Mucosa of descending colon (tissue), 3 donors: Measurements from ENCODE around the gene POTEF. TPM values are rescaled to one million over a fixed set of nuclear protein-coding genes. Genes with fewer than 3 reads are reported as not detected.
"Not testable (repeated sequence)": the region's sequence is repeated elsewhere in the genome, so short reads cannot be mapped to it uniquely, and the experiment has no call there.

Experiments used
- ATAC-seq: fragments of 200-7000 bp; cut with Tn5 transposase; one replicate; pipeline ENCODE4 v1.9.1; 2020; ENCODE audit warnings: mild to moderate bottlenecking, moderate library complexity
- DNase-seq, 3 donors: peaks; one replicate each; pipeline ENCODE4 v3.0.0-alpha.2; 2020
- H3K36me3 ChIP-seq: fragments of 200-600 bp; one replicate; pipeline ENCODE4 v1.8.0; 2021; ENCODE audit warnings: low read depth, mild to moderate bottlenecking
- H3K4me1 ChIP-seq: fragments of 200-600 bp; one replicate; pipeline ENCODE4 v1.8.0; 2021; ENCODE audit warnings: low read depth, mild to moderate bottlenecking
- H3K4me3 ChIP-seq: fragments of 200-600 bp; one replicate; pipeline ENCODE4 v1.8.0; 2021; ENCODE audit warnings: mild to moderate bottlenecking
- H3K9me3 ChIP-seq: fragments of 200-600 bp; one replicate; pipeline ENCODE4 v1.8.0; 2021; ENCODE audit warnings: mild to moderate bottlenecking
- CTCF ChIP-seq: fragments of 200-600 bp; IDR thresholded peaks from one replicate; pipeline ENCODE4 v1.8.0; 2022; ENCODE audit warnings: antibody characterized with exemption, mild to moderate bottlenecking
- intact Hi-C, 2 donors: fragments of 100-400 bp; cut with DNase I in 1 of 2; cut with micrococcal nuclease in 1 of 2; formaldehyde crosslinking; loops; one replicate each; pipeline versions ENCODE4 v1.11.0 to v1.11.1; 2022; cut with DNase I, micrococcal nuclease
- total RNA-seq, 3 donors: library from RNA; stranded (reverse); fragmentation: NEBNext Ultra II Directional in 2 of 3; extraction: Animal tissue kit (Norgen Biotek cat#: 25700) in 2 of 3; gene quantifications; one replicate each; pipeline versions ENCODE4 v1.2.1 to v1.2.4, GENCODE V29; 2021 to 2023
- donor health status: DM: no; HTN: no; CAD: no; lungs with moderate emphysema.
- donor health status: DM: no; HTN: no; CAD: no.
- donor health status: DM: no; HTN: yes; CAD: no.

Gene POTEF
- total RNA-seq, 3 donors from 2014 or later, result not detected

GRCh38 chr2:130160131-130160530, 31.1 kb upstream of the POTEF start:
- DNase-seq (peak in 1 of 3 donors; percentile 18), ATAC-seq (no peak)
- intact Hi-C loops, result no loop called here
- Histone ChIP-seq H3K36me3 (peaks cover 7% of the 10 kb centered on the region), H3K4me3 (no peak overlapping the region), H3K4me1 (no peaks in the 10 kb centered on the region), H3K9me3 (no peaks in the 10 kb centered on the region)
- no peak for TF ChIP-seq CTCF

GRCh38 chr2:130159376-130159775, 30.4 kb upstream of the POTEF start:
- H3K9me3 ChIP-seq, H3K4me3 ChIP-seq, H3K4me1 ChIP-seq, H3K36me3 ChIP-seq, intact Hi-C loops, ATAC-seq, DNase-seq: not testable (repeated sequence)

- ATAC-seq, result no peak
- DNase-seq, result no peak
- no peaks in the 10 kb centered on the region for H3K9me3 ChIP-seq
- intact Hi-C loops, result no loop called here
- TF ChIP-seq CTCF, result no peak
- H3K4me3 ChIP-seq, result no peak overlapping the region
- peaks cover 3% of the 10 kb centered on the region for H3K36me3 ChIP-seq
- no peaks in the 10 kb centered on the region for H3K4me1 ChIP-seq
Measured at GRCh38 chr2:130158631-130159030, 29.6 kb upstream of the POTEF start.

GRCh38 chr2:130157825-130158514, 28.9 kb upstream of the POTEF start:
- H3K9me3 ChIP-seq, DNase-seq, H3K4me3 ChIP-seq, intact Hi-C loops, H3K4me1 ChIP-seq, ATAC-seq, H3K36me3 ChIP-seq: not testable (repeated sequence)

GRCh38 chr2:130157354-130157753, 28.3 kb upstream of the POTEF start:
- ATAC-seq, H3K9me3 ChIP-seq, H3K4me1 ChIP-seq, DNase-seq, H3K4me3 ChIP-seq, H3K36me3 ChIP-seq, intact Hi-C loops: not testable (repeated sequence)

GRCh38 chr2:130156624-130157004, 27.6 kb upstream of the POTEF start:
- H3K36me3 ChIP-seq, result no peaks in the 10 kb centered on the region
- no peak for TF ChIP-seq CTCF
- no peaks in the 10 kb centered on the region for H3K4me1 ChIP-seq
- no peak for ATAC-seq
- no peak overlapping the region for H3K4me3 ChIP-seq
- DNase-seq, result no peak
- intact Hi-C loops, result no loop called here
- no peaks in the 10 kb centered on the region for H3K9me3 ChIP-seq

- H3K4me3 ChIP-seq, H3K36me3 ChIP-seq, intact Hi-C loops, H3K4me1 ChIP-seq, H3K9me3 ChIP-seq: not testable (repeated sequence)
- DNase-seq (peak in 2 of 3 donors; percentile 66 to 69), ATAC-seq (peak; percentile 74)
Measured at GRCh38 chr2:130155956-130156623, 27.1 kb upstream of the POTEF start.
